ENCODE data around the gene HAL.

DNA sequence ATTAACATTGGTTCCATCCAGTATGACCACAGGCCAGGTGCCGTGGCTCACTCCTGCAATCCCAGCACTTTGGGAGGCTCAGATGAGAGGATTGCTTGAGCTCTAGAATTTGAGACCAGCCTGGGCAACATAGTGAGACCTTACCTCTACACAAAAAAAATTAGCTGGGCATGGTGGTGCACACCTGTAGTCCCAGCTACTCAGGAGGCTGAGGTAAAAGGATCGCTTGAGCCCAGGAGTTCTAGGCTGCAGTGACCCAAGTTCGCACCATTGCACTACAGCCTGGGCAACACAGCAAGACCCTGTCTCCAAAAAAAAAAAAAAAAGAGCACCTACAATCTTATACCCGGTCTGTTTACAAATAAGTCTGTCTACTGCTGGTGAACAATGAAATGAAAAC, 29.4 kb upstream of the HAL start:
- TF ChIP-seq POLR2AphosphoS5 (IDR thresholded peaks at IDR 0.05; ENCODE audit: low read depth, low read length) (no peak), SIN3A (IDR thresholded peaks at IDR 0.05; ENCODE audit: borderline replicate concordance, insufficient read depth, low read length) (no peak)
